HG02571 (cell line): ENCODE measurements around the gene ZMYM3.

ENCODE experiments used
- ATAC-seq: cut with Tn5 transposase; IDR thresholded peaks from one replicate; pipeline ENCODE4 v1.9.1; 2021; ENCODE audit warnings: mild to moderate bottlenecking, moderate library complexity; ENCODE audit not compliant: unreplicated experiment

ZMYM3 gene

DNA sequence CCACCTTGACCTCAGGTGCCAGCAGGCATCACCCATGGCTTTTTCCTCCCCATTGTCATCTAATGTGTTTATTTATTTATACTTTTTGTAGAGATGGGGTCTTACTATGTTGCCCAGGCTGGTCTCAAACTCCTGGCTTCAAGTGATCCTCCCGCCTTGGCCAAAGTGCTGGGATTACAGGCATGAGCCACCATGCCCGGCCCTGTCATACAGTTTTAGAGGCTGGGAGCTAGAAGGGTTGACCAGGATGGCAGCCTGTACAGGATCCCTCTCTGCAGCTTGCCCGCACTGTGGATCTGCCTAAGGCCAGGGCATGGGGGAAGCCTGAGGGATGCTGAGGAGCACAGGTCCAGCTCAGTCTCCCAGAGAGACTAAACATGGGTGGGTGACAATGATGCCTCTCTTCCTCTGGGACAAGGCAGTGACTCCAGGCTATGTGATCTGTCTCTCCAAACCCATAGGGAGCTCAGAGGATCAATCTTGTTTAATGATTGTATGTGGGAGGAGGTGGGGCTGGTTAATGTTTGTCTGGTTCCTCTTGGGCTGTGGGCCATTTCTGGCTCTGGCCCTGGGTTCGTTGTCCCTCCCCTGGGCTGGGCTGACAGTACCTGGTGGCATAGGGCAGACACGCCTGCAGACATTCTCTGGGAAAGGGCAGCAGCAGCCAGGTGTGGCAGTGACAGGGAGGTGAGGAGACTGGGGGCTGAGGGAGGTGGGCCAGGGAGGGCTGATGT lies 39.2 kb downstream of the ZMYM3 start:
- ATAC-seq: no peak

DNA sequence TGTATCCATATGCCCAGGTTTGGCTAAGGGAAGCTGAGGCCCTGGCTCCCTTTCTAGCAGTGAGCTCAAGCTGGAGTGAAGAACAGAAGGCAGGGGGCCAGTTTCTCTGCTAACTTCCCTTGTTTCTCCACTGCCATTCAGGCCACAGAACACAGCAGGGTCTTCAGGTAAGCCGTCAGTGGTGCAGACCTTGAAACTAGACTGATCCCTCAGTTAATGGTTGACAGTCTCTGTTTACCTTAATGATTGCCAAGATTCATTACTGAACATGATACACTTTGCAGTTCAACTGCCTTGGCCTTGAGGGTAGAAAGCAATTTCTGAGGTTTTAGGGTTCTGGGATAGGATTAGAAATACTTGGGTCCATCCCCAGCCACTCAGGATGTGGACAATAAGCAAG lies 39.8 kb downstream of the ZMYM3 start:
- no peak for ATAC-seq

DNA sequence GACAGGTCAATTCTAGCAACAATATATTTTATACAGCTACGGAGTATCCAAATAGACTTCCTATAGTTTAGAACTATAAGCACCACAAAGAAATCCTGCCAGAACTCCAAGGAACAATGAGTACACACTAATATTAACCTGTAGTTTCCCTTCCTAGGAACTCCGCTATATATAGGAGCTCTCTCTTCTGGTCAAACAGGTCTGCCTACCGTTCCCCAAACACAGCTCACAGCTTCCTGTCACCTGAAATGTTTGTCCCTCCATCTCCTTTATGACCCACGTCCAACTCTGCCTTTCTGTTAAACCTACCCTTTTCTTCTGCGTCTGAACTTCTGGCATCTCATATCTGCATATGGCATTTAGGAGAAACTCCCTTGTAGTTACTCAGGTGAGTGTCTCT lies 41.4 kb downstream of the ZMYM3 start:
- no peak for ATAC-seq

DNA sequence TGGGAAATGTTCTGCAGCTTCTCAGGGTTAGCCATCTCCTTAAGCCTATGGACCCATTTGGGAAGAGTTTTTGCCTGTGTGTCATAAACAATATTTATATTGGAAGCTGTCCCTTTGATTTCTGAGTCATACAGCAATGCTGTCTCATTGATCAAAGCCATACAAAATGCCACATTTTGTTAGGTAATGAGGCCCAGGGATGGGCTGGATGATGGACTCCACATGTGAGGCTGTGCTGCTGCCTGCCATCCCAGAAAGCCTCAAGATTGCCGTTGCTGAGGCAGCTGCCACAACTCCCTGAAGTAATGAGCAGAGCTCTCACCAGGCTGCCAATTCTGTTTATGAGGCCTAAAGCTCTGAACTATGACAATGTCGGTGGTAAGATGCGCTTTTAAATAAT lies 43.1 kb downstream of the ZMYM3 start:
- no peak for ATAC-seq

DNA sequence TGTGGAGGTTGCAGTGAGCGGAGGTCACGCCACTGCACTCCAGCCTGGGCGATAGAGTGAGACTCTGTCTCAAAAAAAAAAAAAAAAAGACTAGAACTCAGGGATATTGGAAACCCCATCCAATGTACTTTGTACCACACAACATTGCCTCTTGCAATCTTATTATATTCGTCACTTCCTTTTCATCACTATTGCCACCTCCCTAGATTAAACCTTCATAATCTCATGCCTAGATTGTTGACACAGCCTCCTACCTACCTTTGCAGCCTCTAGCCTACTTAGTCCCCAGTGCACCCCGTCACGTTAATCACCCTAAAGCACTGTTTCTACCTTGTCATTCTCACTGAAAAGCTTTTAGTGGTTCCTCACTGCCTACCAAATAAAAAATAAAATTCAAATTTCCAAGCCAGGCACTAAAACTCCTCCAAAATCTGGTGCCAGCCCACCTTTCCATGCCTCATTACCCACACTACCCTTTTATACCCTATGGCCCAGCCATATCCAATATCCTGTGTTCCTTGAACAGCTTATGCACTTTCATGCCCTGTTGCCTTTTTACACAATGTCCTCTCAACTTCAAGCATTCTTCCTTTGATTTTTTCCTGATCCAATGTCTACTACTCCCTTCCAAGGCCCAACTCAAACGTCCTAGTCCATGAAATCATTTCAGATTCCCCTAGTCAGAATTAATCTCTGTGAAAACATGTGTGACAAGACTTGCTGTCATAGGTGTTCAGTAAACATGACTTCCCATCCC lies 54.5 kb downstream of the ZMYM3 start:
- no peak for ATAC-seq

DNA sequence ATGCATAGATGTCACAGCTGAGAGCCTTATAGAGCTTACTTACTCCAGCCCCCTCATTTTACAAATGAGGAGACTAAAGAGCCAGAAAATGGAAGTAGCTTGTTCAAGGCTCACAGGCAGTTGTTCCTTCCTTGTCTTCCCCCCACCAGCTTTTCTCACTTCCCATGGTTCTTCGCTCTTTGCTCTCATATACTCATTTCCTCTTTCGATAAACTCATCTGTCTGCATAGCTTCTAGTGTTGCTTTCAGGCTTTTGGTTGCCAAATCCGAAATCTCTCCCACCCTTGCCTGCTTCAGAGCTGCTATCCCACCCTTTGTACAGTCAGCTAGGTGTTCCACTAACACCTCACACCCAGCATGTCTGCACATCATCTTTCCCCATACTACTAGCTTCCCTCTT lies 55.9 kb downstream of the ZMYM3 start:
- peak; percentile 56 for ATAC-seq

DNA sequence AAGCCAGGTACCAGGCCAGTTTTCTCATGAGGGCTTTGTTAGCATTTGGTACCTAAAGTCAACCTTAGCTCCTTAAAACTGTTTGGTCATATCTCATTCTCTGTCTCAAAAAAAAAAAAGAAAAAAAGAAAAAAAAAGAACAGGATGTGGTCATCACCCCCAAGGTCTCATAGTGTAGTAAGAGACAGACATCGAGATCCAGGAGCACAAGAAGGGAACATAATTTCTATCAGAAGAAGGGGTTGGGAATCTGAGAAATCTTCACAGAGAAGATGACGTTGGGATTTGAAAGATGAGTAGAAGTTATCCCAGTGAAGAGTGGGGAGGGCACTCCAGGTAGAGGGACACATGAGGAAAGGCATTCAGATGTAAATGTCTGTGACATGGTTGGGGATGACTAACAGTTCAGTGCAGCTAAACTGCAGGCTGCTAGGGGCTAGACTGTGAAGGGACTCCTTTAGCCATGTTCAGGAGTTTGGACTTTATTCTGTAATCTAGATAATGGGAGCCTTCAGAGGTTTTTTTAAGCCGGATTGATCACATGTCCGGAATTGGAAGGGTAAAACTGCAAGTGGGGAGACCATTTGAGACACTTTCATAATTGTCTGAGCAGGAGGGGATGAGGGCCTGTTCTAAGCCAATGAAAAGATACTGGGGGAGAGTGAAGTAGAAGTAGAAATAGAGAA lies 57.8 kb downstream of the ZMYM3 start:
- no peak for ATAC-seq

DNA sequence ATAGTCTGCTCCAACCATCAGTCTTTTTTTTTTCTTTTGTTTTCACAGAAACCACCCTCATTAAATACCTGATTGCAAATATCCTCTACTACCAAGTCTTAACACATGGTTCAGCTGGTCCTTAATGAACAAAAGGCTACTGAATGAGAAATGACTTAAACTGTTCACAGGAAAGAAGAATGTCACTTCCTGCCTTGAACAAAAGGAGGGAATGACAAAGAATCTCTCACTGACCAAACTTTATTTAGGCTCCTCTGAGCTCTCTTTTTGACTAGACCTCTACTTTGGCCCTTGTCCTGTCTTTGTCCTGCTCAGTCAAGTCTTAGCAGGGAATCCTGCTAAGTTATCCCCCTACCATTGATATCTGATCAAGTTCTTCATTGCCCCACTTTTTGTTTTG lies 62.7 kb downstream of the ZMYM3 start:
- no peak for ATAC-seq
